Activated CD4-positive, alpha-beta memory T cell treated with anti-CD3 and anti-CD28 coated beads, Interleukin-2, amount 10 ng/mL, durations not matched to agents 7 days and 5 days (primary cell): ENCODE data around the gene PRPF8. TPM values are rescaled to one million over a fixed set of nuclear protein-coding genes. Genes with fewer than 3 reads are reported as not detected.
"Not testable (repeated sequence)": the region's sequence is repeated elsewhere in the genome, so short reads cannot be mapped to it uniquely, and the experiment has no call there.

ENCODE experiments used
- CTCF ChIA-PET: fragments of 350-600 bp; sonication (Branson Sonifier 250); formaldehyde crosslinking; loops from one replicate; lab custom pipeline; 2021; ENCODE audit warnings: antibody characterized with exemption, inconsistent platforms; lab: Charles Lee
- POLR2A ChIA-PET: fragments of 350-600 bp; sonication (Branson Sonifier 250); formaldehyde crosslinking; loops from one replicate; lab custom pipeline; 2021; ENCODE audit warnings: antibody characterized with exemption; lab: Charles Lee
- DNase-seq: peaks from one replicate; pipeline ENCODE4 v3.0.0-alpha.2; 2020
- H3K27ac Mint-ChIP-seq: one replicate; pipeline ENCODE4 v1.8.0; 2021; ENCODE audit warnings: mild to moderate bottlenecking, mixed read lengths
- H3K27me3 Mint-ChIP-seq: one replicate; pipeline ENCODE4 v1.8.0; 2021; ENCODE audit warnings: mixed read lengths
- H3K36me3 Mint-ChIP-seq: one replicate; pipeline ENCODE4 v1.8.0; 2021; ENCODE audit warnings: low read depth, mixed read lengths
- H3K4me1 Mint-ChIP-seq: one replicate; pipeline ENCODE4 v1.8.0; 2021; ENCODE audit warnings: mixed read lengths
- H3K4me3 Mint-ChIP-seq: one replicate; pipeline ENCODE4 v1.8.0; 2021; ENCODE audit warnings: mild to moderate bottlenecking, mixed read lengths
- H3K9me3 Mint-ChIP-seq: one replicate; pipeline ENCODE4 v1.8.0; 2021; ENCODE audit warnings: mixed read lengths
- total RNA-seq, 2 experiments: library from RNA; stranded (reverse); gene quantifications; one replicate each; pipeline ENCODE4 v1.2.3, GENCODE V29; 2021

PRPF8 gene
- total RNA-seq, 2 experiments from 2014 or later: 264 to 267 TPM

GRCh38 chr17:1663934-1664333, 20.7 kb downstream of the PRPF8 start:
- H3K4me1 Mint-ChIP-seq, H3K27me3 Mint-ChIP-seq, DNase-seq, H3K4me3 Mint-ChIP-seq, H3K27ac Mint-ChIP-seq, H3K9me3 Mint-ChIP-seq: not testable (repeated sequence)
- CTCF ChIA-PET: interaction anchor here (0.6 to 1.5 kb wide), 5 partner anchors 8 to 666 kb away, joined by 3 to 4 read pairs (median 3); partner anchors contain the start of gene HIC1
- H3K36me3 Mint-ChIP-seq: peaks cover 69% of the 10 kb centered on the region
- POLR2A ChIA-PET: interaction anchor here (1.2 kb wide), 1 partner anchor 14 kb away, joined by 4 read pairs; the partner anchor contains the start of gene RILP

- Mint-ChIP-seq H3K4me3 (no peak overlapping the region), H3K36me3 (peaks cover 70% of the 10 kb centered on the region)
- POLR2A ChIA-PET: interaction anchor here (1.0 to 2.7 kb wide), 4 partner anchors 9 to 55 kb away, joined by 5 to 15 read pairs (median 8); partner anchors contain the start of genes PRPF8 and RILP
These were observed 23.6 kb downstream of the PRPF8 start for GRCh38 chr17:1661045-1661444.

GRCh38 chr17:1658100-1658499, 26.6 kb downstream of the PRPF8 start:
- POLR2A ChIA-PET: interaction anchor here (1.3 kb wide), 1 partner anchor 9 kb away, joined by 4 read pairs; the partner anchor contains the start of gene RILP
- H3K9me3 Mint-ChIP-seq: no peaks in the 10 kb centered on the region
- no peak overlapping the region for H3K4me3 Mint-ChIP-seq
- no peaks in the 10 kb centered on the region for H3K27me3 Mint-ChIP-seq
- CTCF ChIA-PET: interaction anchor here (1.1 kb wide), 1 partner anchor 9 kb away, joined by 6 read pairs; no protein-coding TSS in a partner anchor
- H3K27ac Mint-ChIP-seq: no peak overlapping the region
- no peak for DNase-seq
- peaks cover 81% of the 10 kb centered on the region for H3K36me3 Mint-ChIP-seq
- no peaks in the 10 kb centered on the region for H3K4me1 Mint-ChIP-seq

More at GRCh38 chr17:1661045-1661444, 23.6 kb downstream of the PRPF8 start:
- CTCF ChIA-PET: interaction anchor here (0.6 to 3.4 kb wide), 2 partner anchors 11 to 12 kb away, joined by 3 to 13 read pairs; partner anchors contain the start of gene RILP
- no peaks in the 10 kb centered on the region for H3K4me1 Mint-ChIP-seq
- H3K27ac Mint-ChIP-seq: no peak overlapping the region
- no peaks in the 10 kb centered on the region for H3K9me3 Mint-ChIP-seq
- no peaks in the 10 kb centered on the region for H3K27me3 Mint-ChIP-seq
- DNase-seq: no peak

GRCh38 chr17:1653735-1654134, 30.9 kb downstream of the PRPF8 start:
- Mint-ChIP-seq H3K4me3 (no peak overlapping the region), H3K27ac (no peak overlapping the region), H3K9me3 (no peaks in the 10 kb centered on the region), H3K27me3 (no peaks in the 10 kb centered on the region), H3K4me1 (peaks cover 10% of the 10 kb centered on the region), H3K36me3 (peaks cover 71% of the 10 kb centered on the region)
- CTCF ChIA-PET: no interaction called here
- no peak for DNase-seq
- POLR2A ChIA-PET: no interaction called here

- DNase-seq, CTCF ChIA-PET, H3K27ac Mint-ChIP-seq, H3K9me3 Mint-ChIP-seq, H3K4me3 Mint-ChIP-seq, H3K27me3 Mint-ChIP-seq: not testable (repeated sequence)
- peaks cover 62% of the 10 kb centered on the region for H3K36me3 Mint-ChIP-seq
- POLR2A ChIA-PET: interaction anchor here (1.4 kb wide), 1 partner anchor 8 kb away, joined by 5 read pairs; no protein-coding TSS in a partner anchor
- peaks cover 10% of the 10 kb centered on the region for H3K4me1 Mint-ChIP-seq
These were observed 31.9 kb downstream of the PRPF8 start for GRCh38 chr17:1652794-1653193.

- H3K36me3 Mint-ChIP-seq: peaks cover 54% of the 10 kb centered on the region
- H3K27me3 Mint-ChIP-seq: no peaks in the 10 kb centered on the region
- H3K27ac Mint-ChIP-seq: no peak overlapping the region
- peaks cover 14% of the 10 kb centered on the region for H3K4me1 Mint-ChIP-seq
- CTCF ChIA-PET: interaction anchor here (1.1 kb wide), 1 partner anchor 17 kb away, joined by 4 read pairs; no protein-coding TSS in a partner anchor
- no peaks in the 10 kb centered on the region for H3K9me3 Mint-ChIP-seq
- DNase-seq: no peak
- H3K4me3 Mint-ChIP-seq: no peak overlapping the region
- POLR2A ChIA-PET: interaction anchor here (0.8 to 1.4 kb wide), 2 partner anchors 9 to 33 kb away, joined by 3 to 5 read pairs; no protein-coding TSS in a partner anchor
These were observed 33.2 kb downstream of the PRPF8 start for GRCh38 chr17:1651559-1651844.

GRCh38 chr17:1650731-1651558, 33.7 kb downstream of the PRPF8 start:
- H3K4me1 Mint-ChIP-seq: peaks cover 20% of the 10 kb centered on the region
- H3K36me3 Mint-ChIP-seq: peaks cover 48% of the 10 kb centered on the region
- POLR2A ChIA-PET: interaction anchor here (0.8 to 3.0 kb wide), 9 partner anchors 10 to 178 kb away, joined by 3 to 15 read pairs (median 5); partner anchors contain the start of genes PRPF8, RPA1 and SMYD4
- H3K27ac Mint-ChIP-seq: no peak overlapping the region
- no peak overlapping the region for H3K4me3 Mint-ChIP-seq
- CTCF ChIA-PET: interaction anchor here (2.5 to 3.6 kb wide), 2 partner anchors 18 to 21 kb away, joined by 23 to 25 read pairs; partner anchors contain the start of gene SLC43A2
- no peak for DNase-seq
- no peaks in the 10 kb centered on the region for H3K9me3 Mint-ChIP-seq
- no peaks in the 10 kb centered on the region for H3K27me3 Mint-ChIP-seq

- ChIA-PET POLR2A (interaction anchor here (0.6 to 3.0 kb wide), 20 partner anchors 9 to 743 kb away, joined by 3 to 19 read pairs (median 5); partner anchors contain the start of genes INPP5K, PRPF8, RPA1 and RTN4RL1), CTCF (interaction anchor here (1.0 to 3.6 kb wide), 21 partner anchors 12 to 601 kb away, joined by 3 to 25 read pairs (median 4); partner anchors contain the start of genes PRPF8 and SLC43A2)
- Mint-ChIP-seq H3K27ac (peak within 1 kb of the TSS; percentile 64), H3K27me3 (no peaks in the 10 kb centered on the region), H3K4me1 (peaks cover 29% of the 10 kb centered on the region), H3K9me3 (no peaks in the 10 kb centered on the region), H3K36me3 (peaks cover 42% of the 10 kb centered on the region), H3K4me3 (peak within 1 kb of the TSS; percentile 62)
- no peak for DNase-seq
These were observed 34.7 kb downstream of the PRPF8 start, which contains the start of gene RILP for GRCh38 chr17:1649844-1650501. TSS of gene RILP (minus strand) at chr17:1649866. CDS start at chr17:1649804, 62 bp downstream.

- Mint-ChIP-seq H3K4me3 (peak overlapping the region; percentile 62), H3K9me3 (no peaks in the 10 kb centered on the region), H3K27ac (peak overlapping the region; percentile 64), H3K36me3 (peaks cover 37% of the 10 kb centered on the region), H3K4me1 (peaks cover 37% of the 10 kb centered on the region), H3K27me3 (no peaks in the 10 kb centered on the region)
- CTCF ChIA-PET: interaction anchor here (0.5 to 3.6 kb wide), 30 partner anchors 9 to 602 kb away, joined by 3 to 25 read pairs (median 4); partner anchors contain the start of genes PITPNA, PRPF8 and SLC43A2
- POLR2A ChIA-PET: interaction anchor here (0.6 to 3.0 kb wide), 21 partner anchors 8 to 744 kb away, joined by 3 to 19 read pairs (median 5); partner anchors contain the start of genes INPP5K, PRPF8, RPA1 and RTN4RL1
- DNase-seq: peak; percentile 95
These were observed 35.5 kb downstream of the PRPF8 start for GRCh38 chr17:1648963-1649843.

- ChIA-PET POLR2A (interaction anchor here (0.9 to 3.0 kb wide), 15 partner anchors 10 to 745 kb away, joined by 3 to 19 read pairs (median 4); partner anchors contain the start of genes PRPF8, RTN4RL1, SLC43A2 and YWHAE), CTCF (interaction anchor here (0.5 to 3.6 kb wide), 23 partner anchors 9 to 603 kb away, joined by 3 to 25 read pairs (median 5); partner anchors contain the start of genes PITPNA, PRPF8 and SLC43A2)
- peak; percentile 31 for DNase-seq
- H3K4me1 Mint-ChIP-seq: peaks cover 41% of the 10 kb centered on the region
- H3K36me3 Mint-ChIP-seq: peaks cover 29% of the 10 kb centered on the region
- H3K27me3 Mint-ChIP-seq: no peaks in the 10 kb centered on the region
- peak overlapping the region; percentile 58 for H3K4me3 Mint-ChIP-seq
- H3K27ac Mint-ChIP-seq: no peak overlapping the region
- no peaks in the 10 kb centered on the region for H3K9me3 Mint-ChIP-seq
These were observed 36.3 kb downstream of the PRPF8 start for GRCh38 chr17:1648173-1648962.

- no peak for DNase-seq
- H3K9me3 Mint-ChIP-seq: no peaks in the 10 kb centered on the region
- H3K27ac Mint-ChIP-seq: no peak overlapping the region
- ChIA-PET CTCF (interaction anchor here (1.3 to 3.6 kb wide), 4 partner anchors 10 to 85 kb away, joined by 4 to 25 read pairs (median 6); partner anchors contain the start of genes PITPNA and SLC43A2), POLR2A (interaction anchor here (1.1 to 3.0 kb wide), 4 partner anchors 13 to 21 kb away, joined by 3 to 15 read pairs (median 11); partner anchors contain the start of gene SLC43A2)
- no peak overlapping the region for H3K4me3 Mint-ChIP-seq
- peaks cover 23% of the 10 kb centered on the region for H3K36me3 Mint-ChIP-seq
- peaks cover 41% of the 10 kb centered on the region for H3K4me1 Mint-ChIP-seq
- H3K27me3 Mint-ChIP-seq: no peaks in the 10 kb centered on the region
These were observed 36.9 kb downstream of the PRPF8 start for GRCh38 chr17:1647802-1648171.
